PFSK-1 (cell line): ENCODE measurements around the gene HK1.

ENCODE experiments used
- POLR2AphosphoS5 ChIP-seq: IDR thresholded peaks from 2 replicates; pipeline ENCODE4 v1.6.1; 2012; ENCODE audit warnings: low read depth, mild to moderate bottlenecking, control low read depth, low read length, moderate library complexity
- REST ChIP-seq, 2 experiments: IDR thresholded peaks; 2 replicates each; pipeline versions ENCODE4 v1.6.1 to v1.8.0; 2011 to 2012; ENCODE audit warnings: low read depth in 2 of 2, low read length in 2 of 2, control low read depth in 1 of 2, inconsistent platforms in 1 of 2, mild to moderate bottlenecking in 1 of 2, moderate library complexity in 1 of 2; ENCODE audit not compliant: insufficient read depth in 1 of 2

- no peak for TF ChIP-seq POLR2AphosphoS5
- TF ChIP-seq REST (IDR thresholded peaks at IDR 0.05; ENCODE audit: insufficient read depth in 1 of 2, low read depth in 2 of 2, low read length in 2 of 2), result no peak
These were observed 45.3 kb downstream of the HK1 start for GRCh38 chr10:69323622-69324021.
